GM23338 (cell line): ENCODE data around the gene RRP12. TPM values are rescaled to one million over a fixed set of nuclear protein-coding genes. Genes with fewer than 3 reads are reported as not detected.

Experiments used
- ATAC-seq: fragments of 200-7000 bp; cut with Tn5 transposase; 3 replicates; pipeline ENCODE4 v1.9.1; 2020
- DNase-seq: peaks from one replicate; pipeline ENCODE4 v3.0.0-alpha.2; 2015; ENCODE audit warnings: low spot score
- H2AFZ ChIP-seq: fragments of 200-600 bp; sonication (generic); 2 replicates; pipeline ENCODE4 v1.8.0; 2016; ENCODE audit warnings: antibody characterized with exemption, mild to moderate bottlenecking, moderate library complexity
- H3F3A ChIP-seq: fragments of 200-600 bp; sonication (generic); replicated peaks from 2 replicates; pipeline ENCODE4 v1.8.0; 2017; ENCODE audit warnings: antibody characterized with exemption, mixed run types, low read depth
- H3K27ac ChIP-seq: fragments of 200-600 bp; sonication (generic); 2 replicates; pipeline ENCODE4 v1.6.1; 2016; ENCODE audit warnings: low read depth
- H3K27me3 ChIP-seq: fragments of 200-600 bp; sonication (generic); 2 replicates; pipeline ENCODE4 v1.8.0; 2016; ENCODE audit warnings: mild to moderate bottlenecking, mixed run types, moderate library complexity; ENCODE audit not compliant: insufficient read depth
- H3K36me3 ChIP-seq: fragments of 200-600 bp; sonication (generic); 2 replicates; pipeline ENCODE4 v1.8.0; 2016; ENCODE audit warnings: mild to moderate bottlenecking; ENCODE audit not compliant: insufficient read depth
- H3K4me1 ChIP-seq: fragments of 200-600 bp; sonication (generic); 2 replicates; pipeline ENCODE4 v1.8.0; 2016; ENCODE audit warnings: mild to moderate bottlenecking, moderate library complexity; ENCODE audit not compliant: insufficient read depth
- H3K4me2 ChIP-seq: fragments of 200-600 bp; sonication (generic); 2 replicates; pipeline ENCODE4 v1.7.1; 2017; ENCODE audit warnings: mixed run types
- H3K4me3 ChIP-seq: fragments of 200-600 bp; sonication (generic); 2 replicates; pipeline ENCODE4 v1.6.1; 2016; ENCODE audit warnings: mixed run types
- H3K79me2 ChIP-seq: fragments of 200-600 bp; sonication (generic); replicated peaks from 2 replicates; pipeline ENCODE4 v1.8.0; 2017; ENCODE audit warnings: mild to moderate bottlenecking; ENCODE audit not compliant: insufficient read depth
- H3K9me2 ChIP-seq: fragments of 200-600 bp; sonication (generic); 2 replicates; pipeline ENCODE4 v1.8.0; 2017; ENCODE audit not compliant: insufficient read depth
- H4K20me1 ChIP-seq: fragments of 200-600 bp; sonication (generic); replicated peaks from 2 replicates; pipeline ENCODE4 v1.8.0; 2017; ENCODE audit warnings: mild to moderate bottlenecking; ENCODE audit not compliant: insufficient read depth
- H3K27ac Mint-ChIP-seq: 2 replicates; pipeline ENCODE4 v1.8.0; 2020; ENCODE audit warnings: inconsistent platforms, mild to moderate bottlenecking, moderate library complexity, mixed read lengths
- H3K27me3 Mint-ChIP-seq: 3 replicates; pipeline ENCODE4 v1.8.0; 2022; ENCODE audit warnings: low read depth, mild to moderate bottlenecking, moderate library complexity, mixed read lengths, inconsistent platforms; ENCODE audit not compliant: insufficient read depth, poor library complexity
- H3K36me3 Mint-ChIP-seq: 3 replicates; pipeline ENCODE4 v1.8.0; 2021; ENCODE audit warnings: low read depth, mild to moderate bottlenecking, inconsistent platforms, moderate library complexity, mixed read lengths
- H3K4me1 Mint-ChIP-seq: 3 replicates; pipeline ENCODE4 v1.8.0; 2020; ENCODE audit warnings: mild to moderate bottlenecking, inconsistent platforms, mixed read lengths
- H3K4me3 Mint-ChIP-seq: 3 replicates; pipeline ENCODE4 v1.8.0; 2021; ENCODE audit warnings: moderate library complexity, mild to moderate bottlenecking, inconsistent platforms, mixed read lengths
- H3K9me3 Mint-ChIP-seq: 3 replicates; pipeline ENCODE4 v1.8.0; 2020; ENCODE audit warnings: moderate library complexity, mild to moderate bottlenecking, inconsistent platforms, mixed read lengths
- CREB1 ChIP-seq: fragments of 250-450 bp; sonication (Bioruptor Pico); IDR thresholded peaks from 2 replicates; pipeline ENCODE4 v1.5.0; 2020; ENCODE audit warnings: low read depth, mild to moderate bottlenecking, moderate library complexity
- EZH2 ChIP-seq: fragments of 200-600 bp; sonication (generic); IDR thresholded peaks from one replicate; pipeline ENCODE4 v1.8.0; 2017; ENCODE audit warnings: antibody characterized with exemption, mild to moderate bottlenecking, low read depth; ENCODE audit not compliant: unreplicated experiment
- EZH2phosphoT487 ChIP-seq: fragments of 200-600 bp; sonication (generic); IDR thresholded peaks from one replicate; pipeline ENCODE4 v1.8.1; 2018; ENCODE audit warnings: antibody characterized with exemption; ENCODE audit not compliant: unreplicated experiment
- JUNB ChIP-seq: IDR thresholded peaks from one replicate; pipeline ENCODE4 v1.6.1; 2016; ENCODE audit warnings: antibody characterized with exemption; ENCODE audit not compliant: unreplicated experiment
- NANOG ChIP-seq: IDR thresholded peaks from 2 replicates; pipeline ENCODE4 v1.6.1; 2016; ENCODE audit warnings: antibody characterized with exemption, borderline replicate concordance
- STAT1 ChIP-seq: IDR thresholded peaks from one replicate; pipeline ENCODE4 v1.6.1; 2016; ENCODE audit warnings: antibody characterized with exemption; ENCODE audit not compliant: unreplicated experiment
- ZNF114 ChIP-seq: fragments of 250-450 bp; sonication (Bioruptor Pico); IDR thresholded peaks from 2 replicates; pipeline ENCODE4 v1.5.0; 2020; ENCODE audit warnings: mild to moderate bottlenecking, moderate library complexity
- ZNF331 ChIP-seq: fragments of 250-450 bp; sonication (Bioruptor Pico); IDR thresholded peaks from 2 replicates; pipeline ENCODE4 v1.5.0; 2020; ENCODE audit warnings: low read depth, mild to moderate bottlenecking, moderate library complexity
- polyA plus RNA-seq: library from polyadenylated mRNA; unstranded; fragments of >200 nt; fragmentation: Nextera tagmentation; extraction: Ambion mirVana; gene quantifications from 2 replicates; pipeline ENCODE4 v1.2.1, GENCODE V29; 2016
- total RNA-seq: library from RNA; depleted of rRNA; stranded (reverse); fragments of >200 nt; shearing (Covaris generic); gene quantifications from 2 replicates; pipeline ENCODE4 v1.2.3, GENCODE V29; 2014
- TF ChIP-seq, protein P1 (sequence below): IDR thresholded peaks from one replicate; pipeline ENCODE4 v1.6.1; 2018; ENCODE audit warnings: antibody characterized with exemption; ENCODE audit not compliant: unreplicated experiment
- TF ChIP-seq, protein P2 (sequence below): IDR thresholded peaks from 2 replicates; pipeline ENCODE4 v1.6.1; 2016; ENCODE audit warnings: antibody characterized with exemption
- TF ChIP-seq, protein P3 (sequence below): fragments of 250-450 bp; sonication (Bioruptor Pico); IDR thresholded peaks from 2 replicates; pipeline ENCODE4 v1.5.0; 2020; ENCODE audit warnings: mild to moderate bottlenecking, moderate library complexity

RRP12 gene
- total and polyA plus RNA-seq, 2 experiments from 2014 or later = 53.4 to 62.6 TPM

DNA sequence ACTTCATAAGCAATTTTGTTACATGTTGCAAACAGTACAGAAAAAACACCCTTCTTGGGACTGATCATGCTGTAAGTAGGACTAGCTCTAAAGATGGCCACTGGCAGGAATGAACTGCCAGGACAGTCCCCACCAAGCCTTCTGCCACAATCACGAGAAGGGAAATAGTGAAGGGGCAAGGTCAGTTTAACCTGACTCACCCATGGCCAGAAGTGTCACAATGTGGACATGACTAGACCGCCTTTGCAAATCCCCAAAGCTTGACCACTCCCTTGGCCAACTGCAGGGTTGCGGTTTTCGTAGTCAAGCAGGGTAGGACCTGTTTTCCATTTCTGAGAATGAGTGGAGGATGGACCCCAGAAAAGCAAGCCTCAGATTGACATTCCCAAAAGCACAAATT, 47.2 kb downstream of the RRP12 start (continued):
- TF ChIP-seq, protein P1, sequence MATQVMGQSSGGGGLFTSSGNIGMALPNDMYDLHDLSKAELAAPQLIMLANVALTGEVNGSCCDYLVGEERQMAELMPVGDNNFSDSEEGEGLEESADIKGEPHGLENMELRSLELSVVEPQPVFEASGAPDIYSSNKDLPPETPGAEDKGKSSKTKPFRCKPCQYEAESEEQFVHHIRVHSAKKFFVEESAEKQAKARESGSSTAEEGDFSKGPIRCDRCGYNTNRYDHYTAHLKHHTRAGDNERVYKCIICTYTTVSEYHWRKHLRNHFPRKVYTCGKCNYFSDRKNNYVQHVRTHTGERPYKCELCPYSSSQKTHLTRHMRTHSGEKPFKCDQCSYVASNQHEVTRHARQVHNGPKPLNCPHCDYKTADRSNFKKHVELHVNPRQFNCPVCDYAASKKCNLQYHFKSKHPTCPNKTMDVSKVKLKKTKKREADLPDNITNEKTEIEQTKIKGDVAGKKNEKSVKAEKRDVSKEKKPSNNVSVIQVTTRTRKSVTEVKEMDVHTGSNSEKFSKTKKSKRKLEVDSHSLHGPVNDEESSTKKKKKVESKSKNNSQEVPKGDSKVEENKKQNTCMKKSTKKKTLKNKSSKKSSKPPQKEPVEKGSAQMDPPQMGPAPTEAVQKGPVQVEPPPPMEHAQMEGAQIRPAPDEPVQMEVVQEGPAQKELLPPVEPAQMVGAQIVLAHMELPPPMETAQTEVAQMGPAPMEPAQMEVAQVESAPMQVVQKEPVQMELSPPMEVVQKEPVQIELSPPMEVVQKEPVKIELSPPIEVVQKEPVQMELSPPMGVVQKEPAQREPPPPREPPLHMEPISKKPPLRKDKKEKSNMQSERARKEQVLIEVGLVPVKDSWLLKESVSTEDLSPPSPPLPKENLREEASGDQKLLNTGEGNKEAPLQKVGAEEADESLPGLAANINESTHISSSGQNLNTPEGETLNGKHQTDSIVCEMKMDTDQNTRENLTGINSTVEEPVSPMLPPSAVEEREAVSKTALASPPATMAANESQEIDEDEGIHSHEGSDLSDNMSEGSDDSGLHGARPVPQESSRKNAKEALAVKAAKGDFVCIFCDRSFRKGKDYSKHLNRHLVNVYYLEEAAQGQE = no peak
- TF ChIP-seq STAT1 (no peak), JUNB (no peak), ZNF114 (CRISPR knock-in tag) (no peak), EZH2 (no peak), EZH2phosphoT487 (no peak), NANOG (no peak), CREB1 (CRISPR knock-in tag) (no peak)
- TF ChIP-seq, protein P2, sequence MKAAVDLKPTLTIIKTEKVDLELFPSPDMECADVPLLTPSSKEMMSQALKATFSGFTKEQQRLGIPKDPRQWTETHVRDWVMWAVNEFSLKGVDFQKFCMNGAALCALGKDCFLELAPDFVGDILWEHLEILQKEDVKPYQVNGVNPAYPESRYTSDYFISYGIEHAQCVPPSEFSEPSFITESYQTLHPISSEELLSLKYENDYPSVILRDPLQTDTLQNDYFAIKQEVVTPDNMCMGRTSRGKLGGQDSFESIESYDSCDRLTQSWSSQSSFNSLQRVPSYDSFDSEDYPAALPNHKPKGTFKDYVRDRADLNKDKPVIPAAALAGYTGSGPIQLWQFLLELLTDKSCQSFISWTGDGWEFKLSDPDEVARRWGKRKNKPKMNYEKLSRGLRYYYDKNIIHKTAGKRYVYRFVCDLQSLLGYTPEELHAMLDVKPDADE = no peak

DNA sequence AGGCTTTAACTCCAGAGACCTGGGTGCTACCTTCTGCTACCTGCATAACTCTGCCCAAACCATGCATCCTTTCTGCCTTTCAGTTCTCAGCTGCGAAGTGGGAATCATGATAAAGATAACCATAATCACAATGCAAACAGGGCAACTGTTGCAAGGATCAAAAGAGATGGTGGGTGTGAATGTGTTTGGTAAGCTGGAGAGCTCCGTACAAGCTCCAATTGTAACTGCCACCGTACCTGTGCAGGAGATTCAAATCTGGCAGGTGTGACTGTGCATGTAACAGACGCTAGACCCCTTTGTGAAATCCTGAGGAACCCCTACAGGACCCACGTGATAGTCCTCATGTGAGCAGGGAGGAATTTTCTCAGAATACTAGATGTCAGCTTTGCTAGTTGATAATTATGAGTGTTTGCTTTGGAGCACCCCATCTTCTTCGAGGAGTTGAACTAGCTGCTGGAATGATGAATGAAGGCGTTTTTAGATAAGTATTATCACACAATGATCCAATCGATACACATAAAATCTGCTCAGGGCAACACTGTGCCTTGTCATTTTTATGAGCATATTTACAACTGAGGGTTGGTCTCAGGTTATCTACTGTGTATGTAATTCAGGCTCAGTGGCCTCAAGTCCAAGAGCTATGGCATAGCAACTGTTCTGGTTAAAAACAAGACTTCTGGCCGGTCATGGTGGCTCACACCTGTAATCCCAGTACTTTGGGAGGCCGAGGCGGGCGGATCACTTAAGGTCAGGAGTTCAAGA, 51.2 kb downstream of the RRP12 start:
- H2AFZ ChIP-seq = no peak overlapping the region
- H3F3A ChIP-seq = peaks cover 10% of the 10 kb centered on the region; the same call in 1 of the 2 replicates
- Mint-ChIP-seq H3K36me3 (peaks cover 9% of the 10 kb centered on the region), H3K4me1 (0 out of 3 replicates have a peak, but pooled peaks cover 2% of the 10 kb centered on the region), H3K9me3 (no peaks in the 10 kb centered on the region), H3K27me3 (peaks cover 2% of the 10 kb centered on the region), H3K27ac (no peak overlapping the region), H3K4me3 (no peak overlapping the region)
- no peaks in the 10 kb centered on the region for H3K79me2 ChIP-seq
- H3K36me3 ChIP-seq = peaks cover 2% of the 10 kb centered on the region; the same call in 1 of the 2 replicates
- no peak for DNase-seq
- no peaks in the 10 kb centered on the region for H3K4me1 ChIP-seq
- no peaks in the 10 kb centered on the region for H3K27me3 ChIP-seq
- H4K20me1 ChIP-seq = no peaks in the 10 kb centered on the region; the same call in 1 of the 2 replicates
- H3K27ac ChIP-seq = peak overlapping the region; percentile 78; the same call in 1 of the 2 replicates
- H3K4me2 ChIP-seq = no peak overlapping the region
- no peak for ATAC-seq
- no peaks in the 10 kb centered on the region for H3K9me2 ChIP-seq
- H3K4me3 ChIP-seq = no peak overlapping the region
- TF ChIP-seq, protein P2 = no peak
- TF ChIP-seq STAT1 (no peak), JUNB (no peak), CREB1 (CRISPR knock-in tag) (no peak), EZH2phosphoT487 (no peak), EZH2 (no peak), ZNF331 (CRISPR knock-in tag) (no peak)
- TF ChIP-seq, protein P3, sequence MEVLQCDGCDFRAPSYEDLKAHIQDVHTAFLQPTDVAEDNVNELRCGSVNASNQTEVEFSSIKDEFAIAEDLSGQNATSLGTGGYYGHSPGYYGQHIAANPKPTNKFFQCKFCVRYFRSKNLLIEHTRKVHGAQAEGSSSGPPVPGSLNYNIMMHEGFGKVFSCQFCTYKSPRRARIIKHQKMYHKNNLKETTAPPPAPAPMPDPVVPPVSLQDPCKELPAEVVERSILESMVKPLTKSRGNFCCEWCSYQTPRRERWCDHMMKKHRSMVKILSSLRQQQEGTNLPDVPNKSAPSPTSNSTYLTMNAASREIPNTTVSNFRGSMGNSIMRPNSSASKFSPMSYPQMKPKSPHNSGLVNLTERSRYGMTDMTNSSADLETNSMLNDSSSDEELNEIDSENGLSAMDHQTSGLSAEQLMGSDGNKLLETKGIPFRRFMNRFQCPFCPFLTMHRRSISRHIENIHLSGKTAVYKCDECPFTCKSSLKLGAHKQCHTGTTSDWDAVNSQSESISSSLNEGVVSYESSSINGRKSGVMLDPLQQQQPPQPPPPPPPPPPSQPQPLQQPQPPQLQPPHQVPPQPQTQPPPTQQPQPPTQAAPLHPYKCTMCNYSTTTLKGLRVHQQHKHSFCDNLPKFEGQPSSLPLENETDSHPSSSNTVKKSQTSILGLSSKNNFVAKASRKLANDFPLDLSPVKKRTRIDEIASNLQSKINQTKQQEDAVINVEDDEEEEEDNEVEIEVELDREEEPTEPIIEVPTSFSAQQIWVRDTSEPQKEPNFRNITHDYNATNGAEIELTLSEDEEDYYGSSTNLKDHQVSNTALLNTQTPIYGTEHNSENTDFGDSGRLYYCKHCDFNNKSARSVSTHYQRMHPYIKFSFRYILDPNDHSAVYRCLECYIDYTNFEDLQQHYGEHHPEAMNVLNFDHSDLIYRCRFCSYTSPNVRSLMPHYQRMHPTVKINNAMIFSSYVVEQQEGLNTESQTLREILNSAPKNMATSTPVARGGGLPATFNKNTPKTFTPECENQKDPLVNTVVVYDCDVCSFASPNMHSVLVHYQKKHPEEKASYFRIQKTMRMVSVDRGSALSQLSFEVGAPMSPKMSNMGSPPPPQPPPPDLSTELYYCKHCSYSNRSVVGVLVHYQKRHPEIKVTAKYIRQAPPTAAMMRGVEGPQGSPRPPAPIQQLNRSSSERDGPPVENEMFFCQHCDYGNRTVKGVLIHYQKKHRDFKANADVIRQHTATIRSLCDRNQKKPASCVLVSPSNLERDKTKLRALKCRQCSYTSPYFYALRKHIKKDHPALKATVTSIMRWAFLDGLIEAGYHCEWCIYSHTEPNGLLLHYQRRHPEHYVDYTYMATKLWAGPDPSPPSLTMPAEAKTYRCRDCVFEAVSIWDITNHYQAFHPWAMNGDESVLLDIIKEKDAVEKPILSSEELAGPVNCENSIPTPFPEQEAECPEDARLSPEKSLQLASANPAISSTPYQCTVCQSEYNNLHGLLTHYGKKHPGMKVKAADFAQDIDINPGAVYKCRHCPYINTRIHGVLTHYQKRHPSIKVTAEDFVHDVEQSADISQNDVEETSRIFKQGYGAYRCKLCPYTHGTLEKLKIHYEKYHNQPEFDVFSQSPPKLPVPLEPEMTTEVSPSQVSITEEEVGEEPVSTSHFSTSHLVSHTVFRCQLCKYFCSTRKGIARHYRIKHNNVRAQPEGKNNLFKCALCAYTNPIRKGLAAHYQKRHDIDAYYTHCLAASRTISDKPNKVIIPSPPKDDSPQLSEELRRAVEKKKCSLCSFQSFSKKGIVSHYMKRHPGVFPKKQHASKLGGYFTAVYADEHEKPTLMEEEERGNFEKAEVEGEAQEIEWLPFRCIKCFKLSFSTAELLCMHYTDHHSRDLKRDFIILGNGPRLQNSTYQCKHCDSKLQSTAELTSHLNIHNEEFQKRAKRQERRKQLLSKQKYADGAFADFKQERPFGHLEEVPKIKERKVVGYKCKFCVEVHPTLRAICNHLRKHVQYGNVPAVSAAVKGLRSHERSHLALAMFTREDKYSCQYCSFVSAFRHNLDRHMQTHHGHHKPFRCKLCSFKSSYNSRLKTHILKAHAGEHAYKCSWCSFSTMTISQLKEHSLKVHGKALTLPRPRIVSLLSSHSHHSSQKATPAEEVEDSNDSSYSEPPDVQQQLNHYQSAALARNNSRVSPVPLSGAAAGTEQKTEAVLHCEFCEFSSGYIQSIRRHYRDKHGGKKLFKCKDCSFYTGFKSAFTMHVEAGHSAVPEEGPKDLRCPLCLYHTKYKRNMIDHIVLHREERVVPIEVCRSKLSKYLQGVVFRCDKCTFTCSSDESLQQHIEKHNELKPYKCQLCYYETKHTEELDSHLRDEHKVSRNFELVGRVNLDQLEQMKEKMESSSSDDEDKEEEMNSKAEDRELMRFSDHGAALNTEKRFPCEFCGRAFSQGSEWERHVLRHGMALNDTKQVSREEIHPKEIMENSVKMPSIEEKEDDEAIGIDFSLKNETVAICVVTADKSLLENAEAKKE = no peak
